Adipose tissue (tissue), 3 donors: ENCODE results near the gene GNB1. TPM values are rescaled to one million over a fixed set of nuclear protein-coding genes. Genes with fewer than 3 reads are reported as not detected.
"Not testable (repeated sequence)": the region's sequence is repeated elsewhere in the genome, so short reads cannot be mapped to it uniquely, and the experiment has no call there.

Experiments
- H3K27ac ChIP-seq: one replicate; pipeline ENCODE4 v1.5.1; 2013; ENCODE audit warnings: low read depth, low read length
- WGBS, 3 donors: extraction: QIAGEN DNeasy Blood & Tissue Kit; methylation state at CpG; one replicate each; pipeline ENCODE4 v1.1.7; 2013; 5-methylcytosine and 5-hydroxymethylcytosine counted together
- polyA plus RNA-seq, 3 donors: library from polyadenylated mRNA; stranded (reverse); fragments of 200-250 nt; gene quantifications; one replicate each; pipeline ENCODE4 v1.2.3, GENCODE V29; 2013
- donor health status: healthy with polysubstance abuse.
- donor health status: Bipolar disorder and iron deficiency.
- donor health status: healthy.

The GNB1 gene
- polyA plus RNA-seq, 3 donors: 67.2 to 180 (median 148) TPM

DNA sequence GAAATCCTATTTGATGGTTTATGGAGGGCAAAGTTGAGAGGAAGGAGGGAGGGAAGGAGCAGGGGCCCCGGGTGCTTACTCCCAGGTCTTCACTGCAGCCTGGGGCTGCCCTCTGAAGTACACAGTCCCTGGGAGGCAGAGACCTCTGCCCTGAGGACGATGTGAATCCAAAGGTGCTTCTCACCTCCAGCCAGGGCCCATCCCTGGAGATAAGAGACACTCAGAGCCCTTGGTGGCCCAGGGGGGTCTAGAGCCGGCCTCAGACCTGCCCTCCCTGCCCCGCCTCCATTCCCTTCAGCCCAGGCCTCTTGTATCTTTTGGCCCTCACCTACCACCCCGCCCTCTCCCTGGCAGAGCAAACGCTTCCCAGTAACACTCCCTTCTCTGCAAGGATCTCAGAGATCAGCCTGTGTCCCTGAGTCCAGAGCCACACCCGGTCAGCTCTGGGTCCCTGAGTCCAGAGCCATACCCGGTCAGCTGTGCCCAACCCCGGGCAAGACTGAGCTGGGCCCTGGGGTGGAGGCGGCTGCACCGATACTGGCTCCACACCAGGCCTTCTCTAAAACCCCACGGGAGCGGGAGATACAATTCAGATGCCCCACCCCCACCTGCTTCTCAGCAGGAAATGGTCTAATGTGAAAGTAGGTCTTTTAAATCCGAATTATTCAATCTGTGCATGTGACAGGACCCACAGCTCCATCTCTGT, 3.6 kb upstream of the GNB1 start:
- 14 to 35% (median 29%) methylated on average over 14 of the region's 14 CpGs for WGBS, 3 donors

DNA sequence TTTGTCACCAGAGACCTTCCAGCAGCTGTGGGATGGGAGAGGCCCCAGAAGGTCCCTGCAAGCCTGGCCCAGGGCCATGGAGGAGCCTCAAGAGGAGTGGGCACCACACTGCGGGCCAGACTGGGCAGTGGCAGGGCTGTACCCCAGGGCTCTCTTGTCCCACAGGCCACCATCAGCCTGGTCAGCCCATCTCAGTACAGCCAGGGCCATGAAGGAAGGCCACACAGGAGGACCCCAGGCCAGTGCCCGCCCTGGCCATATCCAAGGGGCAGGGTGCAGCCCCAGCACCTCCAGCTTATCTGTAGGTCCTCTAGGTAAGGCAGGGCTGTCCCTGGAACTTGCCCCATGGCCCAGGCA, 3.1 kb upstream of the GNB1 start:
- WGBS, 3 donors: 88 to 91% (median 89%) methylated on average over 2 of the region's 2 CpGs
- no peak overlapping the region for H3K27ac ChIP-seq

More for the DNA sequence above, 3.6 kb upstream of the GNB1 start:
- H3K27ac ChIP-seq: no peak overlapping the region

DNA sequence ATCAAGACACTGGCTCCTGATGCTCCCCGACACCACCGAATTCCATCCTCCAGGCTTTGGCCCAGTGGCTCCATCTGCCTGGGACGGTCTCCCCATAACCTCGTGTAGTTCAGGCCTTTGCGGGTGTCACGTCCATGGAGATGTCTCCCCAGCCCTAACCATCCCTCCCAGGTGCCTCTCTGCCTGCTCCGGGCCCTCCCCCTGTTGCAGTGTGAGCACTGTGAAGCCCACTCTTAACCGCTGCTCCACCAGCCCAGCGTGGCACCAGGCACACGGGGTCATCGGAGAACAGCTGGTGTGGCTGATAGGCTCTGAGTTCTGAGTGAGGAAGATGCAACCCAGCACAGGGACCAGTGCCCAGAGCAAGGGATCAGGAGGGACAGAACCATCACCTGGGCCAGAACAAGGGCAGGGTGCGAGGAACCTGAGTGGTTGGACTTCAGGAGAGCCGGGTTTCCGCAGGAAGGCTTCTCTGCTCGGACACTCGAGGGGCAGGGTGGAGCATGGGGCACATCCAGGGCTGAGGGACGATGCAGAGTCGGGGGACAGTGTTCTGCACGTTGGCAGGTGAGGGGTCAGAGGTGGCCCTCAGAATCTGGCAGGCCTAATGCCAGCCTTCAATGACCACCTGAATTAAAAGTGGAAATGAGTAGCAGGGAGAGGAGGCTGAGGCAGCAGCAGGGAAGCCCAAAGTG, 2.6 kb upstream of the GNB1 start:
- 87 to 89% (median 87%) methylated on average over 19 of the region's 19 CpGs for WGBS, 3 donors
- no peak overlapping the region for H3K27ac ChIP-seq

DNA sequence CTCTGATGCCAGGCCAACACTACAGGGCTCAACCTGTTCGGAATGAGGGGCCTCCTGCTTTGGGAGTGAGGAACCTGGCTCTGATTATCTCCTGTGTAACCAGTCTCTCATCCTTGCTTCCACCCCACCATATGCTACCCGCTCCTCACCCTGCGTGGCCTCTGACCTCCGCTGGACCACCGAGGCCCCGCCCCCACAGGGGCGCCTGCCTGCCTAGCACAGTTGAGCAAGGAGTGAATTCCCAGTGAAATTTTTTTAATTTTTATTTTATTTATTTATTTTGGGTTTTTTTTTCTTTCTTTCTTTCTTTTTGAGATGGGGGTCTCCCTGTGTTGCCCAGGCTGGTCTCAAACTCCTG, 1.9 kb upstream of the GNB1 start:
- no peak overlapping the region for H3K27ac ChIP-seq
- 71 to 80% (median 72%) methylated on average over 7 of the region's 7 CpGs for WGBS, 3 donors

DNA sequence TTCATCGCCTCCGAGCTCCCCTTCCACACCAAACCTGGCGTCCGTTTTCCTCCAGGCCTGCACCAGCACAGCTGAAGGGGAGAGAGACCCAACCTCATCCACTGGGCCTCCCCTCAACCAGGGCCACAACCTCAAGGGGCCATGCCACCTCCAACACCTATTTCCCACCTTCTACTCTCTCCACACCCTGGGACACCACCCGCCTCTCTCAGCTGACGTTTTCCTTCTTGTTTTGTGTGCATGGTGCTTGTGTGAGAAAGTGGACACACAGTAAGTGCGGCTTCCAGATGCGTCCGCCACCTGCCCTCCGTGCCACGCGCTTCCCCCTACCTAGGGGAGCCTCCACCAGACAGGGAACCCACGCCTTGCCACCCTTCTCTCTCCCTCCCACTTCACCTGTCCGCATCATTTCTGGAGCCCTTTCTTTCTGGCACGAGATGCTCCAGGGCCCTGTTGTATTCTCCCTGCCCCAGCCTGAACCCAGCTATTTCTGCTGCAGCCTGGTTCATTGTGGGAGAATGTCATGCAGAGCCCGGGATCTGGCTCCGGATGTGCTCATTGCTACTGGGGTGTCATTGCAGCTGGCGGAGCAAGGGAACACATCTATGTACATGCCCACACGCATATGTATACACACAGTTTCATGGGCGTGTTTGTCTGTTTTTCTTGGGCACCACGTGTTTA, 1.3 kb upstream of the GNB1 start:
- 39 to 46% (median 46%) methylated on average over 21 of the region's 21 CpGs for WGBS, 3 donors
- H3K27ac ChIP-seq: no peak overlapping the region

DNA sequence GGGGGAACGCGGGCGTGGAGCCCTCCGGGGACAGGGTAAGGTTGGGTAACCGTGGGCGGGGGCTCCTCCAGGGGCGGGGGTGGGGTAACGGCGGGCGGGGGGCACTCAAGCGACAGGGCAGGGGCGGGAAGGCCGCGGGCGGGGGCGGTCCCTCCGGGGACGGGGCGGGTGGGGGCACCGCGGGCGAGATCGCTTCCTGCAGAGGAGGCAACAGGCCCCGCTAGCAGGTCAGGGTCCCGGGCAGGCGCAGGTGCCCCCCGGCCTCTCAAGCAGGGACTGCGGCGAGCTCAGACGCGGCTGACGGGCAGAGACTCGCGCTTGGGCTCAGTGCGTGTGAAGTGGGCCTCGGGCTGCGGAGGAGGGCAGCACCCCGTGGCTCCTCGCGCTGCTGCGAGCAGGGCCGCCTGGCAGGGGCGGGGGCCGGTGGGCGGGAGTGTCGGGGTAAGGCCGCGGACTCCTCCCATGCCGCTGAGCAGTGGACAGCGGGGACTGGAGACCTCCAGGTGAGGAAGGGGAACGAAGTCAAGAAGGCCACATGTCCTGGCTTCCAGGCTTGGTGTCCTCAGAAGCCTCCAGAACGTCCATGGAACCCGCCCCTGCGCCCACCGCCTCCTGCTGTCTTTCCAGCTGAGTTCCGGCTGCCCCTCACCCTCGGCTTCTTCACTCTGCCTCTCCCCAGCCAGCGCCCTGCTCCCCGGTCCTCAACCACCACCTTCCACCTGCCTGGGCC, 627 bp upstream of the GNB1 start:
- 1% methylated on average over 31 to 55 of the region's 59 CpGs for WGBS, 3 donors
- H3K27ac ChIP-seq: no peak overlapping the region

DNA sequence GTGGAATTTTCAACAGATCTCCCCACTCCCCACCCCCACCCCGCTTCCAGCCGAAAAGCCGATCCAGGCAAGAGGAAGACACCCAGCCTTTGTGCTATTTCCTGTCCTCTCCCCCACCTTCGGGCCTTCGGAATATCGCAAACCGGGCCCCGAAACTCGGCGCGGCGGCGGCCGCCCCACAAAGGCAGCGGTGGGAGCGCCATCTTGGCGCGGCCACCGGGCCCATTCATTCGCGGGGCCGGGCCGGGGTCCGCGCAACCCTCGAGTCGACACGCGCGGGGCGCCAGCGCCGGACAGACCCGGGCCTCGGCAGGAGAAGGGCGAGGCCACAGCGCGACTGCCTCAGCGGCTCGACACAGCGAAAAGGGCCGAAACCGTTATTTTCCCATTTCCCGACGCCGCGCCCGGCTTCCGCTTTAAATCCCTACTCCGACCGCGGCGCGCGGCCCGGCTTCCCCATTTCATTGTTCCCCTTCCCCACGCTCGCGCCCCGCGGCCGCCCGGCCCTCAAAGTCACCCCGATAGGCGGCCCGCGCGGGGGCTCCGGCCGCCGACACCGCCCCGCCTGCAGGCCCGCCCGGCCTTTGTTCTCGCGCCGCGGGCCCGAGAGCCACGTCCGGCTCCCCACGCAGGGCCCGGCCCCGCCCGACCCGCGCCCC, 911 bp downstream of the GNB1 start:
- peak overlapping the region; percentile 55 for H3K27ac ChIP-seq
- WGBS, 3 donors: 0 to 1% (median 0%) methylated on average over 47 to 88 of the region's 88 CpGs

DNA sequence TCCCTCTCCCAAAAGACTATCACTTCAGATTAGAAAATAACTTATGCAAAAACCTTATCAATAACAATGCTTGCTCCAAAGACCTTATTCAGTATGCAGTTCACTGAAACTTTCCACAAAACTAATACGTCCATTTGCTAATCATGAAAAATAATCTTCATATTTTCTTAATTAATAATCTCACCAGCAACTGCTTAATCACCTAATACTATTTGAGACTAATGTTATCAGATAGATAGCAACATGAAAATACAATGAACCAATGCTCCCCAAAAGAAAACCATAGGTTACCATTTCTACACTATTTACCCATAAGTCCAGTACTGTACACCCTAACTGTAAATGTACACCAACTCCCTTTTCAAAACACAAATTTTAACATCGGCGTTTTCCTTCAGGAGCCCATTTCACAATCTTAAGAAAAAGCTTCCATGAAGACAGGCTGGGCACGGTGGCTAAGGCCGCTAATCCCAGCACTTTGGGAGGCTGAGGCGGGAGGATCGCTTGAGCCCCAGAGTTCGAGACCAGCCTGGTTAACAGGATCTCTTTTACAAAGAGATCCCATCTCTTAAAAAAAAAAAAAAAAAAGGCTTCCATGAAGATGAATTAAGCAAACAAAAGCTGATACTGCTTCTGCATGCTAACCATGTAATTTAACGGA, 1.7 kb downstream of the GNB1 start:
- WGBS, 3 donors: 7 to 28% (median 8%) methylated on average over 9 of the region's 9 CpGs
- H3K27ac ChIP-seq: no peak overlapping the region

DNA sequence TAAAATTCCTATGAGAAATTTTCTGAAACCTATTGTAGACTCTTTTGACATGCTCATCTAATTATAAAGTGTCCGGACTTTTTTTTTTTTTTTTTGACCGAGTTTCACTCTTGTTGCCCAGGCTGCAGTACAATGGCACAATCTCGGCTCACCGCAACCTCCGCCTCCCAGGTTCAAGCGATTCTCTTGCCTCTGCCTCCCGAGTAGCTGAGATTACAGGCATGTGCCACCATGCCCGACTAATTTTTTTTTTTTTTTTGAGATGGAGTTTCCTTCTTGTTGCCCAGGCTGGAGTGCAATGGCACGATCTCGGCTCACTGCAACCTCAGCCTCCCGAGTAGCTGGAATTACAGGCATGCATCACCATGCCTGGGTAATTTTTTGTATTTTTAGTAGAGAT, 7.0 kb downstream of the GNB1 start:
- not testable (repeated sequence) for H3K27ac ChIP-seq
- 72 to 85% (median 74%) methylated on average over 10 to 11 of the region's 11 CpGs for WGBS, 3 donors

DNA sequence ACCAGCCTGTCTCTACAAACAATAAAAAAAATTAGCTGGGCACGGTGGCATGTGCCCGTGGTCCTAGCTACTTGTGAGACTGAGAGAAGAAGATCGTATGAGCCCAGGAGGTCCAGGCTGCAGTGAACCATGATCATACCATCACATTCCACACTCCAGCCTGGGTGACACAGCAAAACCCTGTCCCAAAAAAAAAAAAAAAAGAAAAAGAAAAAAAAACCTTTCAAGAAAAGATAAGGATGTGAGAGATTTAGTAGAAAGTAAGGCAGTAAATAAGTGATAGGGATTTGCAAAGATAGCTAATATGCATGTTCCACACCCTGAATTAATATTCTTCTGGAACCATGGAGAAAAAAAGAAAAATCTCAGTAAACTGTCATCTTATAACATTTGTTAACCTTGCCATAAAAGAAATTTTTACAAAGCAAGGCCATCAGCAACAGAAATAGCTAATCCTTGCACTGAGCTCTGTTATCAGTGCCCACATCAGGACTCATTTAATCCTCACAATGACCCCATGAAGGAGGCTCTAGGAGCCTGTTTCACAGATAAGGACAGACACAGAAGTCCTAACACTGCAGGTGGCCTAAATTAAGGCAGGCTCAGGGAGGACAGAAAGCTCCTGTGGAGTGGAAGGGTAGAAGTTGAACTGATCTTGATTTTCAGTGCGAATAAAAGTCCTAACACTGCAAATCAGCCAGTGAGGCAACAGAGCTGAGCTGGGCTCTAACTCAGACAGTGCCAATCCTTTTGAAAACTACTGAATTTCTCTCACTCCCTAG, 7.6 kb downstream of the GNB1 start:
- WGBS, 3 donors: 42 to 51% (median 48%) methylated on average over 4 of the region's 4 CpGs
- H3K27ac ChIP-seq: no peak overlapping the region

DNA sequence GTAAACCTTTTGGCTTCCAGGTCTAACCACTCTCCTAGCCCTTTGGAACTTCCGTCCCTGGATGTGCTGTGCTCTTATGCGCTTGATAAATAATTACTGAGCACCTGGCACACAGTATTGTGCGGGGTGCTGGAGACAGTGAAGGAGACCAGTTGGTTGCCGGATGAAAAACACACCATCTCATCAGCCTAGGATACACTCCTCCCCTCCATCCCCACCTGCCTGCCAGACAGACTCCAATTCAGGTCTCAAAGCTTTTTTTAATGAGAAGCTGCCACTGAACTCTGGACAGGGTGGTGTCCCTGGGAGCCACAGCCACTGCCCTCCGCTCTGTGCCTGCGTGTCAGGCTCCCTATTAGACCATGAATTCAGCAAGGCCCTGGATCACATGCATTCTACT, 9.2 kb downstream of the GNB1 start:
- 63 to 88% (median 81%) methylated on average over 6 of the region's 6 CpGs for WGBS, 3 donors
- H3K27ac ChIP-seq: no peak overlapping the region

DNA sequence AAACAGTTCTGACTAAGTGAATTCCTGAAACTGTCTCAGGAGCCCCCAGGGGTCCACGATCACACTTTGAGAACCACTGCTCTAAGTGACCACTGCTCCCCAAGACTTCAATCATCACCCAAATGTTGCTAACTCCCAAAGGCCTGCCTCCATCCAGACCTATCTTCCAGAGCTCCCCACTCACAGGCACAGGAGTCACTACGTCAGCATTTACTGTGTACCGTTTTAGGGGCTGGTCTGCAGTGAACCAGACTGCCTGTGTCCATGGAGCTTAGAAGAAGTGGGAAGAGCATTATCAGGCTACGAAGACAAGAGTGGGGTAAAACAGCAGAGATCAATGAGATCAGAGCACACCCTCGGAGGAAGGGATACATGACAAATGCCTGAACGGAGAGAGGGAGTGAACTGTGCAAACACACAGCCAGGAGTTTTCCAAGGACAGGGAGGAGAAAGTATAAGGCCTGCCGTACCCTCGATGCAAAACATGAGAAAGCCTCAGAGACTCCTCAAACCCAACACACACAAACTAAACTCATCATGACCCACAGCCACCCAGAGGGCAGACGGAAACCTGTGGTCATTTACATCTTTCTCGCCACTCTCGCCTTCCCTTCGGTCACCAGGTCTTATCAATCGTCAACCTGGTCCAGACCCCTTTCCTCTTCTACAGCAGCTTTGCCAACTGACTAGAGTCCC, 10.1 kb downstream of the GNB1 start:
- no peak overlapping the region for H3K27ac ChIP-seq
- 42 to 57% (median 51%) methylated on average over 13 of the region's 13 CpGs for WGBS, 3 donors

DNA sequence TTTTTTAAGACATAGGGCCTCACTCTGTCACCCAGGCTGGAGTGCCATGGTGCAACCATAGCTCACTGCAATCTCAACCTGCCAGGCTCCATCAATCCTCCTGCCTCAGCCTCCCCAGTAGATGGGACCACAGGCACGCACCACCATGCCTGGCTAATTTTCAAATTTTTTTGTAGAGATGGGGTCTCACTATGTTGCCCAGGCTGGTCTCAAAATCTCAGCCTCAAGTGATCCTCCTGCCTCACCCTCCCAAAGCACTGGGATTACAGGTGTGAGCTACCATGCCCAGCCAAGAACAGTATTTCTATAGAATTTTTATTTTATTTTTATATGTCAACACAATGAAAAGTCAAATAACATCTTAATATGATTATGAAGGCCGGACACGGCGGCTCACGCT, 10.9 kb downstream of the GNB1 start:
- WGBS, 3 donors: 94 to 96% (median 94%) methylated on average over 5 of the region's 5 CpGs
- H3K27ac ChIP-seq: no peak overlapping the region

DNA sequence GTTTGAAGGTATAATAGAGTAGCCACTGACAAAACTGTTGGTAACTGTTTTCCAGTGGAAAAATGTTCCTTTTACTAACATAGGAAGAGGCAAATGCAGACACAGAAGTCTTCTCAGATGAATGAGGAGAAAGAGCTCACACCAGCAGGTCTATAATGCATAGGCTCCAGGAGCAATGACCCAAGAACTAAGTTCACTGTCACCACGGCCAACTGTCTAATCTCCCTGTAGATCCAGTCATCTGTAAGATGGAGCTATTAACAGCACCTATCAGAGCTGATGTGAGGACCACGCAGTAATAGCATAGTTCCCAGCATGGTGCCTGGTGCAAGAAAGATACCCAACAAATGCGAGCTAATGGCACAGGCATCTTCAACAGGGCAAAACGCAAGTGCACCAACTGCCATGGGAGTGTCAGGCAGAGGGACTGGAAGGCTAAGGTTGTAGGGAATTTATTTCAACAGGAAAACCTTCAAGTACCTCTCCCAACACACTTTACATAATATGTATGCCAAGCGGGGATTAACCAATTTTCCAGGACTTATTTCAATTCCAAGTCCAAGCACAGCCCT, 12.9 kb downstream of the GNB1 start:
- 84 to 88% (median 87%) methylated on average over 5 of the region's 5 CpGs for whole genome bisulfite sequencing, 3 donors
- no peak overlapping the region for H3K27ac ChIP-seq

DNA sequence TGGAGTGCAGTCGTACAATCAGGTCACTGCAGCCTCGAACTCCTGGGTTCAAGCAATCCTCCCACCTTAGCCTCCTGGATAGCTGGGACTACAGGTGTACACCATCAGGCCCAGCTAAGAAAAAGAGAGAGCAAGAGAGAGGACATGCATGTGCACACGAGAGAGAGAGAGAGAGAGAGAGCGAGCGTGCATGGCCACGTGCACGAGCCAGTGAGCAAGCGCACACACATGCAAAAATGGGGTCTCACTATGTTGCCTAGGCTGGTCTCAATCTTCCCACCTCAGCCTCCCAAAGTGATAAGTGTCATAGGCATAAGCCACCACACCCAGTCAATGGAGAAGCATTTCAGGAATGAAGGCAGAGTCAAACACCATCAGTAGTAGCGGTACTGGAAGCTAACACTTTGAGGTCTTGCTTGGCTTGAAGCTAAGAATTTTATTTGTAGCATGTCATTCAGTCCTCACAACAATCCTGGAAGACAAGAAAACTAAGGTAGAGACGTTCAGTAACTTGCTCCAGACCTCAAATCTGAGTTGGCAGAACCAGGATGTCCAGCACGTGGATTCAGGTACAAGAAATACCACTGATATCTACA, 14.5 kb downstream of the GNB1 start:
- no peak overlapping the region for H3K27ac ChIP-seq
- 80 to 83% (median 80%) methylated on average over 11 of the region's 11 CpGs for WGBS, 3 donors

DNA sequence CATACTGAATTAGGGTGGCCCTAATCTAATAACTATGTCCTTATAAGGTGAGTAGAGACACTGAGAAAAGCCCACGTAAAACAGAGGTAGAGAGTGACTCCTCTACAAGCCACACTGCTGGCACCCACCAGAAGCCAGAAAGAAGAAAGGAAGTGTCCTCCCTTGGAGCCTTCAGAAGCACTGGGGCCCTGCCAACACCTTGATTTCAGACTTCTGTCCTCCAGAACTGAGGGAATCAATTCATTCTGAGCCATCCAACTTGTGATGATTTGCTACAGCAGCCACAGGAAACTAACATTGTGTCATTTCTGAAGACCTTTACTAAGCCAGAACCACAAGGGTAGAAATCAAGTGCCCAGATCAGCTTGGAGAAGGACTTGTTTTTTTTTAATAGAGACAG, 15.0 kb downstream of the GNB1 start:
- no peak overlapping the region for H3K27ac ChIP-seq
- 67 to 80% (median 70%) methylated on average over 1 of the region's 1 CpG for WGBS, 3 donors
